Measurements from ENCODE around the gene LRIG1.
A peak's percentile ranks its signal among the peaks of the same experiment; 100 is the strongest.

The LRIG1 gene

DNA sequence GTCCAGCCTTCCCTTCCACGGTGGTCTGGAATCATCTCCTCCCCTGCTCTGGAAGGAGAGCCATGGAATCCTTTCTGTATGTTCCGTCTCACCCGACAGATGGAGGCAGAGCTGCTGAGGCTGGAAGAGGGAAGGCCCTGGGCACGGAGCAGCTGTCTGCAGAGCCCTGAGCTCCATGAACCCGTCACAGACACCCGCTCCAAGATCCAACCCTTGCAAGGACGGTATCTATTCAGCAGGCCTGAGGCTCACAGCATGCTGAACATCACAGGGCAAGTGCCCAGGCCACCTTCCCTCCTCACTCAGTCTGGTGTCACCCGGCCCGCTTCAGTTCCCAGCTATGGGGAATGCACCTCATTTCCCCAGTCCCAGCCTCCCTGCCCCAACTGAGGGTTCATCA lies 103.9 kb downstream of the LRIG1 start:
- TF ChIP-seq CTCF (IDR thresholded peaks at IDR 0.05; ENCODE audit: borderline replicate concordance, insufficient read depth, low read depth, low read length), result no peak

GRCh38 chr3:66396161-66396760 lies 104.6 kb downstream of the LRIG1 start:
- TF ChIP-seq CTCF (IDR thresholded peaks at IDR 0.05; ENCODE audit: borderline replicate concordance, insufficient read depth, low read depth, low read length), result no peak
- no peak overlapping the region for H3K4me3 ChIP-seq (ENCODE audit: low read depth, low read length)

More for the DNA sequence above, 103.9 kb downstream of the LRIG1 start:
- H3K4me3 ChIP-seq (ENCODE audit: low read depth, low read length), result no peak overlapping the region

GRCh38 chr3:66395635-66396034 lies 105.2 kb downstream of the LRIG1 start:
- no peak for TF ChIP-seq CTCF (IDR thresholded peaks at IDR 0.05; ENCODE audit: borderline replicate concordance, insufficient read depth, low read depth, low read length)
- H3K4me3 ChIP-seq (ENCODE audit: low read depth, low read length), result no peak overlapping the region

- no peak for TF ChIP-seq CTCF (IDR thresholded peaks at IDR 0.05; ENCODE audit: borderline replicate concordance, insufficient read depth, low read depth, low read length)
Observed at GRCh38 chr3:66394753-66395249, 106.0 kb downstream of the LRIG1 start.

DNA sequence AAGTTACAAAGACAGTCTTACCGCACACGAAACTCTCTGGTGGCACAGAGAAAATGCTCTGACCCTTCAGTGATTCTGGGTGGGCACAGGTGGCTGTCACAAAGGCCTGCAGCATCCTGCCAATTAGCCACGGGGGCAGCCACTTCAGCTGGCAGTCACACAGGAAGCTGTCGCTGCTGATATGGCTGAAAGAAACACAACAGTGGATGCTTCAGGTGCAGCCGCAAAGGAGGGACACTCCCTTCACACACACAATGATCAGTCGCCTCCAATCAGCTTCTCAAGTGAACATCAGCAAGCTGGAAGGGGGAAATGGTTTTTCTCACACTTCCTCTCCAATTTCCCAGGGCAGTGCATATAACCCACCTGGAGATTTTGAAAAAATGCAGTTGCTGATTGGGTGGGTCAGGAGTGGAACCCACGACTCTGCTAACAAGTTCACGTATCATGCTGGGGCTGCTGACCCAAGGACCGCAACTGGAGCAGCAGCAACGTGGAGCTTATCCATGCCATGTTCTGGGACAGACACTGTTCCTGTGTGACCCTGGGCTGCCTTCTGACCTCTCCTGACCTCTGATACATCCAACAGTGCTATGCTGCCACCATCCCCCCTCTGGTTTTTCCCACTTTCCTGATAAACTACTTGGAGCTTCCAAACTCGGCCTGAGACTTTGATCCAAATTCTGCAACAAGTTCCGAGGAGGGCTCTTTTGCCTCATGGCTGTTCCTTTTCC lies 106.6 kb downstream of the LRIG1 start:
- TF ChIP-seq CTCF (IDR thresholded peaks at IDR 0.05; ENCODE audit: borderline replicate concordance, insufficient read depth, low read depth, low read length), result no peak
- H3K4me3 ChIP-seq (ENCODE audit: low read depth, low read length), result peak overlapping the region; percentile 42

More at GRCh38 chr3:66394753-66395249, 106.0 kb downstream of the LRIG1 start:
- H3K4me3 ChIP-seq (ENCODE audit: low read depth, low read length), result no peak overlapping the region

- TF ChIP-seq CTCF (IDR thresholded peaks at IDR 0.05; ENCODE audit: borderline replicate concordance, insufficient read depth, low read depth, low read length), result no peak
- H3K4me3 ChIP-seq (ENCODE audit: low read depth, low read length), result peak overlapping the region; percentile 42
Observed at GRCh38 chr3:66393333-66394005, 107.4 kb downstream of the LRIG1 start.

Measured in GM12875 (cell line).